WTC11 (cell line): ENCODE data around the gene ESM1.

ENCODE experiments used
- CTCF ChIP-seq: fragments of 200-600 bp; IDR thresholded peaks from 2 replicates; pipeline ENCODE4 v1.8.0; 2022; ENCODE audit warnings: antibody characterized with exemption
- JUN ChIP-seq: sonication (generic); formaldehyde crosslinking; IDR thresholded peaks from 2 replicates; pipeline ENCODE4 v1.8.0; 2023; ENCODE audit warnings: mild to moderate bottlenecking, missing genetic modification reagents
- MAX ChIP-seq: sonication (generic); formaldehyde crosslinking; IDR thresholded peaks from 2 replicates; pipeline ENCODE4 v1.8.0; 2022; ENCODE audit warnings: mild to moderate bottlenecking, missing genetic modification reagents
- SMAD3 ChIP-seq: sonication (generic); formaldehyde crosslinking; IDR thresholded peaks from 2 replicates; pipeline ENCODE4 v1.8.0; 2022; ENCODE audit warnings: missing genetic modification reagents, mild to moderate bottlenecking, borderline replicate concordance
- SP1 ChIP-seq: sonication (generic); formaldehyde crosslinking; conservative IDR thresholded peaks from 2 replicates; pipeline ENCODE4 v1.8.1; 2022; ENCODE audit warnings: missing genetic modification reagents
- ZMAT4 ChIP-seq: fragments of 250-450 bp; sonication (Bioruptor Pico); IDR thresholded peaks from 2 replicates; pipeline ENCODE4 v1.9.0; 2021; ENCODE audit warnings: mild to moderate bottlenecking
- ZNF423 ChIP-seq: fragments of 250-450 bp; sonication (Bioruptor Pico); IDR thresholded peaks from 2 replicates; pipeline ENCODE4 v2.1.2; 2022; ENCODE audit warnings: mild to moderate bottlenecking, moderate library complexity

- TF ChIP-seq CTCF (no peak), SMAD3 (CRISPR knock-in tag) (no peak), SP1 (CRISPR knock-in tag) (no peak), MAX (CRISPR knock-in tag) (no peak), ZNF423 (CRISPR knock-in tag) (no peak), ZMAT4 (CRISPR knock-in tag) (no peak), JUN (no peak)
Observed at GRCh38 chr5:54995168-54995567, 9.8 kb upstream of the ESM1 start.
